Right atrium auricular region (tissue), 2 donors: ENCODE results near the gene PCDHGB3. TPM values are rescaled to one million over a fixed set of nuclear protein-coding genes. Genes with fewer than 3 reads are reported as not detected.
"Not testable (repeated sequence)": the region's sequence is repeated elsewhere in the genome, so short reads cannot be mapped to it uniquely, and the experiment has no call there.

Experiments used
- DNase-seq: peaks from one replicate; pipeline ENCODE4 v3.0.0-alpha.2; 2019; ENCODE audit warnings: low spot score
- H3K27ac ChIP-seq, 2 donors: fragments of 200-600 bp; sonication (generic); 1 replicate in 1 of 2; 2 replicates in 1 of 2; pipeline ENCODE4 v1.5.1; 2016 to 2019
- H3K27me3 ChIP-seq, 2 donors: fragments of 200-600 bp; sonication (generic); one replicate each; pipeline versions ENCODE4 v1.5.1 to v1.6.0; 2017 to 2019
- H3K36me3 ChIP-seq: fragments of 200-600 bp; sonication (generic); one replicate; pipeline ENCODE4 v1.5.1; 2016
- H3K4me1 ChIP-seq, 2 donors: fragments of 200-600 bp; sonication (generic); one replicate each; pipeline versions ENCODE4 v1.5.1 to v1.6.0; 2017 to 2019
- H3K4me3 ChIP-seq, 2 donors: fragments of 200-600 bp; sonication (generic); 1 replicate in 1 of 2; 2 replicates in 1 of 2; pipeline ENCODE4 v1.5.1; 2017 to 2019; ENCODE audit warnings: mild to moderate bottlenecking in 1 of 2, moderate library complexity in 1 of 2
- H3K9me3 ChIP-seq, 2 donors: fragments of 200-600 bp; sonication (generic); one replicate each; pipeline ENCODE4 v1.5.1; 2019
- CTCF ChIP-seq, 2 donors: fragments of 200-600 bp; sonication (generic); IDR thresholded peaks; one replicate each; pipeline ENCODE4 v1.5.1; 2019; ENCODE audit warnings: antibody characterized with exemption in 2 of 2
- total RNA-seq, 2 donors: library from RNA; depleted of rRNA; stranded (reverse); fragments of >200 nt; gene quantifications; one replicate each; pipeline ENCODE4 v1.1.0, GENCODE V29; 2016

The PCDHGB3 gene
- total RNA-seq, 2 donors from 2014 or later, result 5.4 to 7.2 TPM

DNA sequence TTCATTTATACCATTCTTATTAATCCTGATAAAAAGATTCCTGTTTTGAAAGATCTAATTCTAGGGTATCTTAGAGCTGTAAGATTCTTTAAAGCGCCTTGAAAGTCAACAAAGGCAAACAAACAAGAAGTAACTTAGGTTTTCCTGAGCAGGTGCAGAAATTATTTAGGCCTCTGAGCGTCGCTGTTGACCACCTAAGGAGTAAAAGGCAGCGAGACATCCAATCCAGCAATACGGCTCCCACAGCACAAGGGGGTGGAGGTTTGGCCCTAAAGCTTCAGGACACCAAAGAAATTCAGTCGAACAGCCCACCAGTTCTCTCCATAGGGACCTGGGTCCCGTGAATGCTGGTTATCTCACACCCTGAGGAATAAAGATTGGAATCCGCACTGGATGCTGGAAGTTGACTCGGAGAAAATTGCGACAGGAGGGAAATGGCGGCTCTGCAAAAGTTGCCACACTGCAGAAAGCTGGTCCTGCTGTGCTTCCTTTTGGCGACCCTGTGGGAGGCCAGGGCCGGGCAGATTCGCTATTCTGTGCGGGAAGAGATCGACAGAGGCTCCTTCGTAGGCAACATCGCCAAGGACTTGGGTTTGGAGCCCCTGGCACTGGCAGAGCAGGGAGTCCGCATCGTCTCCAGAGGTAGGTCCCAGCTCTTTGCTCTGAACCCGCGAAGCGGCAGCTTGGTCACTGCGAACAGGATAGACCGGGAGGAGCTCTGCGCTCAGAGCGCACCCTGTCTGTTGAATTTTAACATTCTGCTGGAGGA lies 31.3 kb upstream of the PCDHGB3 start, which contains the start of gene PCDHGA2:
PCDHGA2 (plus strand) TSS at position 223 of the 769 bp plus-strand sequence.
- Histone ChIP-seq H3K9me3 (peaks cover 15 to 86% of the 10 kb centered on the region in 2 donors), H3K36me3 (no peaks in the 10 kb centered on the region), H3K4me3 (peak within 1 kb of the TSS; percentile 34 to 50), H3K27ac (peak within 1 kb of the TSS; percentile 65 to 71), H3K27me3 (no peaks in the 10 kb centered on the region), H3K4me1 (no peaks in the 10 kb centered on the region)
- DNase-seq, result no peak
- TF ChIP-seq CTCF (IDR thresholded peaks at IDR 0.05), result peak in 1 of 2 donors; percentile 74

DNA sequence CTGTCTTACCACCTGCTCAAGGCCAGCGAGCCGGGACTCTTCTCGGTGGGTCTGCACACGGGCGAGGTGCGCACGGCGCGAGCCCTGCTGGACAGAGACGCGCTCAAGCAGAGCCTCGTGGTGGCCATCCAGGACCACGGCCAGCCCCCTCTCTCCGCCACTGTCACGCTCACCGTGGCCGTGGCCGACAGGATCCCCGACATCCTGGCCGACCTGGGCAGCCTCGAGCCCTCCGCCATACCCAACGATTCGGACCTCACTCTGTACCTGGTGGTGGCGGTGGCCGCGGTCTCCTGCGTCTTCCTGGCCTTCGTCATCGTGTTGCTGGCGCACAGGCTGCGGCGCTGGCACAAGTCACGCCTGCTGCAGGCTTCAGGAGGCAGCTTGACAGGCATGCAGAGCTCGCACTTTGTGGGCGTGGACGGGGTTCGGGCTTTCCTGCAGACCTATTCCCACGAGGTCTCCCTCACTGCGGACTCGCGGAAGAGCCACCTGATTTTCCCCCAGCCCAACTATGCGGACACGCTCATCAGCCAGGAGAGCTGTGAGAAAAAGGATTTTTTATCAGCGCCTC lies 29.2 kb upstream of the PCDHGB3 start:
- not testable (repeated sequence) for H3K27me3 ChIP-seq, H3K36me3 ChIP-seq, DNase-seq, H3K27ac ChIP-seq, H3K4me3 ChIP-seq, H3K4me1 ChIP-seq
- H3K9me3 ChIP-seq, result peaks cover 28 to 84% of the 10 kb centered on the region in 2 donors

GRCh38 chr5:141342773-141343172 lies 27.3 kb upstream of the PCDHGB3 start:
- TF ChIP-seq CTCF (IDR thresholded peaks at IDR 0.05), result no peak
- Histone ChIP-seq H3K4me3 (no peak overlapping the region), H3K36me3 (no peaks in the 10 kb centered on the region), H3K9me3 (peaks cover 33 to 79% of the 10 kb centered on the region in 2 donors), H3K4me1 (no peaks in the 10 kb centered on the region), H3K27me3 (no peaks in the 10 kb centered on the region), H3K27ac (peak overlapping the region; percentile 46 to 67)
- DNase-seq, result no peak

DNA sequence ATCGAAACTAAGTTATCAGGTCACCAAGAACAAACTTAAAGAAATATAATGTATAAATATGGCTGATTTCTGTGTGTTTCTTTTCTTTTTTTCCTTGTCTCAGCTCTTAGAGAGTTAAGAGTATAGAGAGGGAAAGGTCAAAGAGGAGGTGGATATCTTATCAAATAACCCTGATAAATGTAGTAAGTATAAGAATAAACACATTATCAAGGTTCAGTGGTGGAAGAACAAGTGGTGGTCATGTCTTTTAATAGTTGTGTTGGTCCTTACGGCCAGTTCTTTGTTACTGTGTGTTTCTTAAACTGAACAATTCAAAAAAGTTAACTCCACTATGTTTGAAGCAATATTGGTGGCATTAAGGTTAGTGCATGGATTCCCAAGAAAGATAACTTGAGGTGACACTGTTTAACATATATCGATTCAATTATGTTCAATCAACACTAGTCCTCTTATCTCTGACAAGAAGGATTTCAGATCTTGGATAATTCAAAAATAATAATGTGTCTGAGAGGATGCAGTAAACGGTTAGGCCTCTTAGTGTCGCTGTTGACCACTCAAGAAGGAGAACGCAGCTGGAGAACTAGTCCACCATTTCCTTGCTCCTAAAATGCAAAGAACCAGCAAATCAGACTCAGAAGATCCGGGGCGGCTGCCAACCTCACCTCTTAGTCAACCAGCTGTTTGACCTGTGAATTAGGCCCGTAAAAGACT lies 26.6 kb upstream of the PCDHGB3 start, which contains the start of gene PCDHGA3:
PCDHGA3 (plus strand) TSS at position 588 of the 711 bp plus-strand sequence. CDS start 205 bp downstream, outside the sequence.
- Histone ChIP-seq H3K27me3 (no peaks in the 10 kb centered on the region), H3K27ac (peak within 1 kb of the TSS; percentile 67 to 68), H3K4me3 (peak within 1 kb of the TSS; percentile 35 to 48), H3K9me3 (peaks cover 33 to 79% of the 10 kb centered on the region in 2 donors), H3K36me3 (no peaks in the 10 kb centered on the region), H3K4me1 (no peaks in the 10 kb centered on the region)
- TF ChIP-seq CTCF (IDR thresholded peaks at IDR 0.05), result peak; percentile 31 to 66
- DNase-seq, result no peak

- no peak for DNase-seq
Measured at GRCh38 chr5:141343953-141344463, 26.0 kb upstream of the PCDHGB3 start.

More at GRCh38 chr5:141343953-141344463, 26.0 kb upstream of the PCDHGB3 start:
- Histone ChIP-seq H3K4me1 (no peaks in the 10 kb centered on the region), H3K4me3 (peak overlapping the region; percentile 35 to 48), H3K27ac (peak overlapping the region; percentile 67 to 68), H3K27me3 (no peaks in the 10 kb centered on the region), H3K9me3 (peaks cover 31 to 81% of the 10 kb centered on the region in 2 donors), H3K36me3 (no peaks in the 10 kb centered on the region)
- peak in 1 of 2 donors; percentile 1 for TF ChIP-seq CTCF (IDR thresholded peaks at IDR 0.05)
